K562 (cell line): ENCODE measurements around the gene GMEB2. TPM values are rescaled to one million over a fixed set of nuclear protein-coding genes. Genes with fewer than 3 reads are reported as not detected.

Source experiments
- ATAC-seq: fragments of 200-7000 bp; cut with Tn5 transposase; 3 replicates; pipeline ENCODE4 v1.9.1; 2020; ENCODE audit warnings: moderate library complexity
- BruUV-seq: library from RNA; stranded (reverse); fragments of 400-500 nt; replicated peaks from 2 replicates; lab custom pipeline; 2021; lab: Mats Ljungman, UMichigan
- CTCF ChIA-PET: fragments of 300-600 bp; formaldehyde crosslinking; extraction: SDS; loops from one replicate; lab custom pipeline; 2021; ENCODE audit warnings: low intra/inter-chr PET ratio; lab: Yijun Ruan, JAX
- POLR2A ChIA-PET: fragments of 300-600, 350-650 bp; sonication (Branson Sonifier 250); formaldehyde crosslinking; extraction: SDS; loops from one replicate; lab custom pipeline; 2021; ENCODE audit warnings: antibody characterized with exemption, inconsistent platforms; lab: Yijun Ruan, JAX
- DNase-seq, 4 experiments: peaks; one replicate each; pipeline versions ENCODE4 v3.0.0 to v3.0.0-alpha.2; 2011 to 2018; ENCODE audit warnings: low spot score in 3 of 4, mixed read lengths in 3 of 4; ENCODE audit errors: extremely low read depth in 1 of 4
- FAIRE-seq: peaks from 2 replicates; lab custom pipeline; 2011; peaks lifted over from hg19 to GRCh38; lab: Jason Lieb, UNC
- H2AFZ ChIP-seq: 2 replicates; pipeline ENCODE4 v1.6.0; 2011; ENCODE audit warnings: low read depth, low read length, control low read depth, inconsistent platforms
- H3K27ac ChIP-seq: fragments of 200-600 bp; 3 replicates; pipeline ENCODE4 v1.8.0; 2011; ENCODE audit warnings: low read depth, mild to moderate bottlenecking, control low read depth, inconsistent platforms, low read length, moderate library complexity, mixed read lengths; ENCODE audit errors: extremely low read depth
- H3K27me3 ChIP-seq, 2 experiments: fragments of 300-600 bp in 1 of 2; 2 replicates in 1 of 2; 3 replicates in 1 of 2; pipeline versions ENCODE4 v1.6.0 to v1.8.0; 2011; ENCODE audit warnings: inconsistent platforms in 2 of 2, low read length in 2 of 2, mild to moderate bottlenecking in 1 of 2, mixed read lengths in 1 of 2, moderate library complexity in 1 of 2; ENCODE audit not compliant: control insufficient read depth in 2 of 2, insufficient read depth in 2 of 2
- H3K36me3 ChIP-seq: fragments of 300-600 bp; 3 replicates; pipeline ENCODE4 v1.8.0; 2011; ENCODE audit warnings: mild to moderate bottlenecking, low read length, inconsistent platforms; ENCODE audit not compliant: control insufficient read depth, insufficient read depth
- H3K4me1 ChIP-seq, 2 experiments: fragments of 200-600 bp in 1 of 2; replicated peaks in 1 of 2; 2 replicates in 1 of 2; 3 replicates in 1 of 2; pipeline versions ENCODE4 v1.5.1 to v1.8.0; 2011; ENCODE audit warnings: inconsistent platforms in 2 of 2, low read length in 2 of 2, mild to moderate bottlenecking in 1 of 2, mixed read lengths in 1 of 2, moderate library complexity in 1 of 2; ENCODE audit not compliant: control insufficient read depth in 2 of 2, insufficient read depth in 2 of 2
- H3K4me2 ChIP-seq: 2 replicates; pipeline ENCODE4 v1.6.1; 2011; ENCODE audit warnings: low read length, control low read depth, inconsistent platforms, mixed read lengths; ENCODE audit not compliant: insufficient read depth
- H3K4me3 ChIP-seq: fragments of 200-600 bp; sonication (generic), shearing (Covaris generic); 2 replicates; pipeline ENCODE4 v1.5.1; 2016; ENCODE audit warnings: control low read depth, inconsistent platforms
- H3K79me2 ChIP-seq: fragments of 200-600 bp; 3 replicates; pipeline ENCODE4 v1.8.0; 2011; ENCODE audit warnings: low read length, inconsistent platforms; ENCODE audit not compliant: control insufficient read depth, insufficient read depth
- H3K9ac ChIP-seq, 2 experiments: 2 replicates each; pipeline versions ENCODE4 v1.6.0 to v1.6.1; 2011; ENCODE audit warnings: low read depth in 2 of 2, low read length in 2 of 2, control low read depth in 1 of 2, inconsistent platforms in 1 of 2, mild to moderate bottlenecking in 1 of 2, mixed read lengths in 1 of 2; ENCODE audit not compliant: insufficient read depth in 1 of 2
- H3K9me1 ChIP-seq: one replicate; pipeline ENCODE4 v1.6.0; 2011; ENCODE audit warnings: inconsistent platforms, mild to moderate bottlenecking, low read length, moderate library complexity; ENCODE audit not compliant: control insufficient read depth, insufficient read depth
- H3K9me3 ChIP-seq: replicated peaks from 2 replicates; pipeline ENCODE4 v1.5.1; 2011; ENCODE audit warnings: low read depth, low read length, inconsistent platforms; ENCODE audit not compliant: control insufficient read depth, insufficient read depth
- H4K20me1 ChIP-seq: replicated peaks from 2 replicates; pipeline ENCODE4 v1.6.1; 2011; ENCODE audit warnings: low read length, inconsistent platforms, mixed read lengths; ENCODE audit not compliant: control insufficient read depth, insufficient read depth
- NFRKB ChIP-seq: fragments of 450-650 bp; IDR thresholded peaks from 2 replicates; pipeline ENCODE4 v1.6.1; 2016; ENCODE audit warnings: low read depth
- PHB ChIP-seq: fragments of 250-450 bp; sonication (Bioruptor Pico); IDR thresholded peaks from 2 replicates; pipeline ENCODE4 v1.5.0; 2021
- SAFB ChIP-seq: fragments of 200-400 bp; formaldehyde crosslinking; IDR thresholded peaks from 2 replicates; pipeline ENCODE4 v1.6.1; 2017; ENCODE audit warnings: low read depth, low read length, borderline replicate concordance
- ZNF146 ChIP-seq: IDR thresholded peaks from one replicate; pipeline ENCODE4 v1.6.1; 2018; ENCODE audit warnings: missing compliant biosample characterization; ENCODE audit not compliant: unreplicated experiment
- WGBS: fragments of 100-300 bp; shearing (Covaris generic); methylation state at CpG from one replicate; pipeline ENCODE4 v1.1.6; 2016; ENCODE audit warnings: low coverage, mixed read lengths; ENCODE audit not compliant: insufficient coverage; ENCODE audit errors: missing lambda C conversion rate; 5-methylcytosine and 5-hydroxymethylcytosine counted together
- in situ Hi-C: fragments of 300-500 bp; cut with MboI; formaldehyde crosslinking; loops from 4 replicates; pipeline ENCODE4 v1.15.0; 2018; ENCODE audit warnings: inconsistent platforms, mixed read lengths
- intact Hi-C: fragments of 100-400 bp; cut with micrococcal nuclease; formaldehyde crosslinking; loops from 2 replicates; pipeline ENCODE4 v1.14.2; 2022
- polyA plus RNA-seq, 8 experiments: library from polyadenylated mRNA; depleted of rRNA in 4 of 8; stranded (reverse) in 5 of 8; unstranded in 3 of 8; fragments of >200 nt; fragmentation: Nextera tagmentation in 2 of 8; fragmentation: Illumina TruSeq in 1 of 8; extraction: Ambion mirVana in 2 of 8; extraction: Trizol in 1 of 8; gene quantifications; 2 replicates each; pipeline versions ENCODE4 v1.2.1 to v1.2.3, GENCODE V29; 2011 to 2014; ENCODE audit warnings: inconsistent platforms in 1 of 8, missing spikeins in 1 of 8
- total RNA-seq, 7 experiments: library from RNA; depleted of rRNA in 6 of 7; stranded (reverse); fragments of >200 nt in 6 of 7; fragmentation: Illumina TruSeq in 2 of 7; extraction: Trizol in 2 of 7; gene quantifications; 2 replicates each; pipeline versions ENCODE4 v1.2.1 to v1.2.3, GENCODE V29; 2011 to 2021; ENCODE audit warnings: low replicate concordance in 1 of 7
- TF ChIP-seq, protein P1 (sequence below): sonication (generic); IDR thresholded peaks from 2 replicates; pipeline ENCODE4 v1.6.1; 2016

GMEB2 gene
- total and polyA plus RNA-seq, 9 of the 15 experiments (the other 6 are each of a cell fraction or from before 2014, with no cell fraction given), result 0.03 to 13.9 (median 6.3) TPM

DNA sequence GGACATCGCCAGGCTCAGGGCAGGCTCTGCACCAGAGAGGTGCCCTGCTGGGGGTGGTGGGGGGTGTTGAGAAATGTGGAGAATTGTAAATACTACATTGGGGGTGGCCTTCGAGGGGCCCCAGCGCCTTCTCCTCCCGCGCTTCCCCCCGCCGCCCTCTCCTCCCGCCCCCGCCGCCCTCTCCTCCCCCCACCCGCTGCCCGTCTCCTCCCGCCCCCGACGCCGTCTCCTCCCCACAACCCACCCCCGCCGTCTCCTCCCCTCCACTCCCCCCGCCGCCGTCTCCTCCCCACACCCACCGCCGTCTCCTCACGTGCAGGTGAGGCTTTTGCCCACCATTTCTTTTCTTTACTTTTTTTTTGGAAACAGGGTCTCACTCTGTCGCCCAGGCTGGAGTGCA lies 77.9 kb downstream of the GMEB2 start (continued):
- TF ChIP-seq NFRKB (no peak), ZNF146 (no peak)
- TF ChIP-seq, protein P1, sequence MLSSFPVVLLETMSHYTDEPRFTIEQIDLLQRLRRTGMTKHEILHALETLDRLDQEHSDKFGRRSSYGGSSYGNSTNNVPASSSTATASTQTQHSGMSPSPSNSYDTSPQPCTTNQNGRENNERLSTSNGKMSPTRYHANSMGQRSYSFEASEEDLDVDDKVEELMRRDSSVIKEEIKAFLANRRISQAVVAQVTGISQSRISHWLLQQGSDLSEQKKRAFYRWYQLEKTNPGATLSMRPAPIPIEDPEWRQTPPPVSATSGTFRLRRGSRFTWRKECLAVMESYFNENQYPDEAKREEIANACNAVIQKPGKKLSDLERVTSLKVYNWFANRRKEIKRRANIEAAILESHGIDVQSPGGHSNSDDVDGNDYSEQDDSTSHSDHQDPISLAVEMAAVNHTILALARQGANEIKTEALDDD, result no peak

DNA sequence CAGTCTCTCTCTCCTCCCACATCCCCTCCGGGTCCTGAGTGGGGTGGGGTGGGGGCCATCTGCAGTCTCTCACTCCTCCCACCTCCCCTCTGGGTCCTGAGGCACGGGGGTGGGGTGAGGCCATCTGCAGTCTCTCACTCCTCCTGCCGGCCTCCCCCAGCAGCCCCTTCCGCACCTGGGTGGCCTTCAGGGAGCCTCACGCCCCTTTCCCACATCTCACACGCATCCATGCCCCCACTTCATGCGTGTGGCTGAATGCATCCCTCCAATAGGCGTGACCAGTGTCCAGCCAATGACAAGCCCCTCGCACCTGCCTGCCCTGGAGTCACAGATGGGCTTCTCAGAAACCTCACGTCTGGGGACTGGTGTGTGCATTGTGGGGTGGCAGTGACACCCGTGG lies 78.4 kb downstream of the GMEB2 start:
- H3K9me1 ChIP-seq, result no peaks in the 10 kb centered on the region
- in situ Hi-C loops (no loop called here), intact Hi-C loops (no loop called here)
- ChIA-PET CTCF (no interaction called here), POLR2A (interaction anchor here (0.6 kb wide), 1 partner anchor 19 kb away, joined by 3 read pairs; no protein-coding TSS in a partner anchor)
- H3K79me2 ChIP-seq, result no peaks in the 10 kb centered on the region
- H3K4me2 ChIP-seq, result no peak overlapping the region
- TF ChIP-seq PHB (CRISPR knock-in tag) (no peak), SAFB (peak; percentile 24; the same call in 1 of the 2 replicates)
- H3K4me3 ChIP-seq, result no peak overlapping the region
- no peaks in the 10 kb centered on the region for H3K9me3 ChIP-seq
- no peaks in the 10 kb centered on the region for H3K36me3 ChIP-seq
- no peaks in the 10 kb centered on the region for H4K20me1 ChIP-seq
- no peak overlapping the region for H2AFZ ChIP-seq
- peak overlapping the region in 1 of 2 experiments; percentile 83; a peak in 1 of 4 replicates for H3K9ac ChIP-seq
- BruUV-seq, result no TSS peak
- FAIRE-seq, result no peak
- no peak overlapping the region for H3K27ac ChIP-seq
- no peak for DNase-seq
- WGBS, result 17% methylated on average over 11 of the region's 11 CpGs
- no peak for ATAC-seq
- peaks cover 10 to 66% of the 10 kb centered on the region in 2 experiments for H3K4me1 ChIP-seq
- H3K27me3 ChIP-seq, result peaks cover 0 to 38% of the 10 kb centered on the region in 2 experiments; a peak in 4 of 5 replicates
